ENCODE data around the gene PRKN. TPM values are rescaled to one million over a fixed set of nuclear protein-coding genes. Genes with fewer than 3 reads are reported as not detected.

The PRKN gene
- total and polyA plus RNA-seq, 2 experiments from 2014 or later: 11.7 to 28.1 TPM

- no peak for TF ChIP-seq CTCF (IDR thresholded peaks at IDR 0.05; ENCODE audit: low read depth, low read length)
- no peaks in the 10 kb centered on the region for H3K27me3 ChIP-seq
- no peaks in the 10 kb centered on the region for H3K36me3 ChIP-seq
- no peaks in the 10 kb centered on the region for H3K4me1 ChIP-seq (ENCODE audit: low read depth)
- DNase-seq (ENCODE audit: low read depth in 1 of 2, low spot score in 1 of 2): no peak
- no peak overlapping the region for H3K4me3 ChIP-seq
- H3K27ac ChIP-seq: no peak overlapping the region
- no peaks in the 10 kb centered on the region for H3K9me3 ChIP-seq (ENCODE audit: low read depth)
These were observed 930.9 kb downstream of the PRKN start for GRCh38 chr6:161796681-161797080.

GRCh38 chr6:161792851-161793493 lies 934.6 kb downstream of the PRKN start:
- no peaks in the 10 kb centered on the region for H3K4me1 ChIP-seq (ENCODE audit: low read depth)
- H3K9me3 ChIP-seq (ENCODE audit: low read depth): no peaks in the 10 kb centered on the region
- no peak overlapping the region for H3K27ac ChIP-seq
- H3K36me3 ChIP-seq: no peaks in the 10 kb centered on the region
- no peak overlapping the region for H3K4me3 ChIP-seq
- H3K27me3 ChIP-seq: no peaks in the 10 kb centered on the region
- DNase-seq (ENCODE audit: low read depth in 1 of 2, low spot score in 1 of 2): no peak
- no peak for TF ChIP-seq CTCF (IDR thresholded peaks at IDR 0.05; ENCODE audit: low read depth, low read length)

GRCh38 chr6:161788531-161788930 lies 939.0 kb downstream of the PRKN start:
- Histone ChIP-seq H3K27ac (no peak overlapping the region), H3K4me3 (no peak overlapping the region), H3K27me3 (no peaks in the 10 kb centered on the region), H3K4me1 (ENCODE audit: low read depth) (no peaks in the 10 kb centered on the region), H3K36me3 (no peaks in the 10 kb centered on the region), H3K9me3 (ENCODE audit: low read depth) (no peaks in the 10 kb centered on the region)
- no peak for DNase-seq (ENCODE audit: low read depth in 1 of 2, low spot score in 1 of 2)
- no peak for TF ChIP-seq CTCF (IDR thresholded peaks at IDR 0.05; ENCODE audit: low read depth, low read length)

- no peaks in the 10 kb centered on the region for H3K36me3 ChIP-seq
- H3K4me1 ChIP-seq (ENCODE audit: low read depth): no peaks in the 10 kb centered on the region
- DNase-seq (ENCODE audit: low read depth in 1 of 2, low spot score in 1 of 2): peak in 1 of 2 donors; percentile 21
- no peak overlapping the region for H3K27ac ChIP-seq
- H3K4me3 ChIP-seq: no peak overlapping the region
- TF ChIP-seq CTCF (IDR thresholded peaks at IDR 0.05; ENCODE audit: low read depth, low read length): no peak
- H3K9me3 ChIP-seq (ENCODE audit: low read depth): no peaks in the 10 kb centered on the region
- no peaks in the 10 kb centered on the region for H3K27me3 ChIP-seq
These were observed 955.4 kb downstream of the PRKN start for GRCh38 chr6:161772176-161772575.

GRCh38 chr6:161761966-161762365 lies 965.6 kb downstream of the PRKN start:
- H3K36me3 ChIP-seq: no peaks in the 10 kb centered on the region
- TF ChIP-seq CTCF (IDR thresholded peaks at IDR 0.05; ENCODE audit: low read depth, low read length): no peak
- no peak for DNase-seq (ENCODE audit: low read depth in 1 of 2, low spot score in 1 of 2)
- H3K4me1 ChIP-seq (ENCODE audit: low read depth): no peaks in the 10 kb centered on the region
- no peaks in the 10 kb centered on the region for H3K27me3 ChIP-seq
- H3K9me3 ChIP-seq (ENCODE audit: low read depth): no peaks in the 10 kb centered on the region
- no peak overlapping the region for H3K27ac ChIP-seq
- no peak overlapping the region for H3K4me3 ChIP-seq
